Left forelimb (tissue), 1 donor: Measurements from ENCODE around the gene CDC42.

ENCODE experiments used
- DNase-seq: peaks from one replicate; pipeline ENCODE4 v3.0.0-alpha.2; 2018; ENCODE audit warnings: low spot score

Gene CDC42

GRCh38 chr1:22038036-22038435 is 14.5 kb upstream of the CDC42 start:
- DNase-seq: no peak

DNA sequence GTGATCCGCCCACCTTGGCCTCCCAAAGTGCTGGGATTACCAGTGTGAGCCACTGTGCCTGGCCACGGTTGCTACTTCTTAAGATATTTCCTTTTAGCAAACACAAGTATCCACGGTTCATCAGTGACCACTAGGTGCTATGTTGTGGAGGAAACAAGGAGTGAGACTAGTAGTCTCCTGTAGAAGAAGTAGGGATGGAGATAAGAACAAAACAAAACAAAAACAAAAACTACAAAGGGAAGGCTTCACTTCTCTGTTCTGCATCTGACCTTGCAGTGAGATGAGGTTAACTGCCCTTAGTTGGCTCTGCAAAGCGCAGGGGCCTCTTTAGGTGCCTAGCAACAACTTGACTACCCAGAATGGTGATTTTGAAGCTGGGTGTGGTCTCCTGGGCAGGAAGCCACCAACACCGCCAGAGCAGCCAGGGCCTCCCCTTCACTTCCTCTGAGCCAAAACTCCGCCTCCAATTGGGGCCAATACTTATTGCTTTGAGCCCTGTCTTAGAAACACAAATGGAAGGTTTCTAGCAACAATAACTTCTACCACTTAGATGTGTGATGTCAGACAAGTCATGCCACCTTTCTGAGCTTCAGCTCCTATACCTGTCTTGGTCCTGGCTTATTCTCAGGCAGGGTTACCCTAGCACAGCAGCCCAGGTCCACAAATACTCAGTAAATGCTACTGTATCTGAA is 12.8 kb upstream of the CDC42 start:
- peak; percentile 76 for DNase-seq

DNA sequence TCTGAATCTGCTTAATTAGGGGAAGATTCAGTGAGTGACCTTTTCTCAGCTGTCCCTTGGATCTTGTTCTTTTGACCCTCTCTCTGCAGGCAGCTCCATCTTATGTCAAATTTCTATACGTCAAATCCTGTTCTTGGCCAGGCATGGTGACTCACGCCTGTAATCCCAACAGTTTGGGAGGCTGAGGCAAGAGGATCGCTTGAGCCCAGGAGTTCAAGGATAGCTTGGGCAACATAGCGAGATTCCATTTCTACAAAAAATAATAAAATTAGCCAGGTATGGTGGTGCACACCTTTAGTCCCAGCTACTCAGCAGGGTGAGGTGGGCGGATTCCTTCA is 12.3 kb upstream of the CDC42 start:
- DNase-seq: no peak

DNA sequence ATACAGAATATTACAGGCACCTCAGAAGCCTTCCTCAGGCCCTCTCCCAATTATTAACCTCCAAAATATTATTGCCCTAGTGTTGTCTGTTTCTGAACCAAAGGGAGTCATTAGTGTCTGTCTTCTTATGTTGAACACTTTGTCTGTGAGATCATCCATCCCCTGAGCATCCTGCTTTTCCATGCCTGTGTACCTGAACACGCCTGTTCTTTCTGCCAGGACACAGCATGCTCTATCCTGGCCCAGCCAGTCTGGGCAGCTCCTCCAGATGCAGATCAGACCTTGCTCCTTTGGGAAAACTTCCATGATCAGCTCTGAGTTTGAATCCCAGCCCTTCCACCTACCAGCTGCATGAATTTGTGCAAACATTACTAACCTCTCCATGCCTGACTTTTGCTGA is 11.0 kb upstream of the CDC42 start:
- DNase-seq: no peak

DNA sequence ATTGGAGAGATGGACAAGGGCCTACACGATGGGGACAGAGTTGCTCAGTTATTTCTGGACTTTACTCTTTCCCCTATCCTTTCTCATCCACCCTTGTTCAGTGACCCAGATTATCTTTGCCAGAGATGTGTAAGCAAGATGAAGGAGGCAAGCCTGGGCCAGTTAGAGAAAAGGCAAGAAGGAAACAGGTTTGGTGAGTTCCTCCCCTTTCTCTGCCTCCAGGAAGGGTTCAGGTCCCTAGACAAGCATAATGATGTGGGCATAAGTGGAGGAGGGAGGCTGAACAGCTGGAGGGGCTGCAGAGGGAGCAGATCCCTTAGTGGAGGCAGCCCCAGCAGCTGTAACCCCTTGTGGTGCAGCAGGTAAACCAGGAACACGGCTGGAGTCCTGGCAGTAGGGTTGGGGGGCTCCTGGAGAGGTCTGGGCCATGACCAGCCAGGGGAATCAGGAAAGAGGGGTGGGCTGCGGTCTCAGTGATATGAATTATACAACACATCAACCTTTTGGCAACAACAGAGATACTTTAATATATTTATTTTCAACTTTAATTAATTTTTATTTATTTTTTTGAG is 9.2 kb upstream of the CDC42 start:
- no peak for DNase-seq

GRCh38 chr1:22044690-22045420 is 7.7 kb upstream of the CDC42 start:
- DNase-seq: no peak

DNA sequence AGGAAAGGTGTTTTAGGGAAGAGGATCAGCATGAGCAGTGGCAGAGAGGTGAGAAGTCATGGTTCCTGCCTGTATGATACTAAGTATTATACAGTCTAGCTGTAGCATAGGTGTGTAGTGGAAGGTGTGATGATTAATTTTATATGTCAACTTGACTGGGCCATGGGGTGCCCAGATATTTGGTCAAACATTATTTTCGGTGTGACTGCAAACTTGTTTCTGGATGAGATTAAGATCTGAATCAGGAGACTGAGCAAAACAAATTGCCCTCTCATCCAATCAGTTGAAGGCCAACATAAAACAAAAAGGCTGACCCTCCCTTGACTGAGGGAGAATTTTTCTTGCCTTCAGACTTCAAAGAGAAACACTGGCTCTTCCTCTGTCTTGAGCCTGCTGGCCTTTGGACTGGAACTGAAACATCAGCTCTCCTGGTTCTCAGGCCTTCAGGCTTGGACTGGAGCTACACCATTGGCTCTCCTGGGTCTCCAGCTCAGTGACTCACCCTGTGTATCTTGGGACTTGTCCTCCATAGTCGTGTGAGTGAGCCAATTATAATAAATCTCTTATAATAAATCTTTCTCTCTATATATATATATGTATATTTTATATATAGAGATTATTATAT is 6.8 kb upstream of the CDC42 start:
- DNase-seq: no peak

DNA sequence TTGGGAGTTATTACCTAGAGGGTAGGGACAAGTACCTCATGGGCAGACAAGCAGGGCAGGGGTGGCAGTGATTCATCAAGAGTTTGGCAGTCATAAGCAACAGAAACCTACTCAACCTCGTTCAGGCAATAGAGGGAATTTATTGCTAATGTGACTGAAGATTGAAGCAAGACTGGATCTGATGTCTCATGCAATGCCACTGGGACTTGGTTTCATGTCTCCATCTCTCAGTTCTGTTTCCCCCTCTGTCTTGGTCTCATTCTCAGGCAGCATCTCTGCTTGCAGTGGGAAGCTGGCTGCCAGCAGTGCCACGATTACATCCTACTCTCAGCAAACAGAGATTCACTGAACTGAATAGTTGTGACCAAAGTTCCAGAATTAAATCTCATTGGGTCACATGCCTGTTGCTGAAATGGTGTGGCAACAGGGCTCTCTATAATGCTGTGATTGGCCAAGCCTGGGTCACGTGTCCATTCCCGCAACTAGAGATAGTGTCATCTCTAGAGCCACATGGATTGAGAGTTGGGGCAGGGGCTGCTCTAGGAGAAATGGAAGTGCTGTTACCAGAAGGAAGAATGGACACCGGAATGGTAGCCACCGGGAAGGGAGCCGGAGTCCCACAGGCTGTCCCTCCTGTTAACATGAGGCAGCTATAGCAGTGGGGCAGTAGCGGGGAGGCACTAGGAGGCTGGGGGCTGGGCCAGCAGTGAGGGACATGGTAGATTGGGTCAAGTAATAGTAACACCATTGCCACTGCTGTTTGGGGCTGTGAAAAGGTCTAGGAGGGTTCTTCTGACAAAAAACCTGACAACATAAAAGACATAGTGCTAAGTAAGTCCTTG is 3.9 kb upstream of the CDC42 start:
- no peak for DNase-seq

GRCh38 chr1:22050330-22050729 is 2.2 kb upstream of the CDC42 start:
- no peak for DNase-seq

DNA sequence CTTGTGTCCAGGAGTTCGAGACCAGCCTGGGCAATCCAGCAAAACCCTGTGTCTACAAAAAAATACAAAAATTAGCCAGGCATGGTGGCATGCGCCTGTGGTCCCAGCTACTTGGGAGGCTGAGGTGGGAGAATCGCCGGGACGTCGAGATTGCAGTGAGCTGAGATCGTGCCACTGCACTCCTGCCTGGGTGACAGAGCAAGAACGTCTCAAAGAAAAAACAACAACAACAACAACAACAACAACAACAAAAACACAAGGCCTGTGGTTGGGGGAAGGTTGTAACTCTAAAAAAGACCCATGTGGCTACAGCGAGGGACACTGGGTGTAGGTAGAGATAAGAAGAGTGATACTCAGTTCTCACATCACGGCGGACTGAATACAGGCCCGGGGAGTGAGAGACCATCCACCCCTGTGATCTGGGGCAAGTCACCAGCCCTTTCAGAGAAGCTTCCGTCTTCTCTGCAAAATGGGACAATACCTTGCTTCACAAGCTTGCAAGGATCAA is 848 bp upstream of the CDC42 start:
- DNase-seq: no peak

- peak; percentile 85 for DNase-seq
These were observed 730 bp downstream of the CDC42 start for GRCh38 chr1:22053017-22053860.

DNA sequence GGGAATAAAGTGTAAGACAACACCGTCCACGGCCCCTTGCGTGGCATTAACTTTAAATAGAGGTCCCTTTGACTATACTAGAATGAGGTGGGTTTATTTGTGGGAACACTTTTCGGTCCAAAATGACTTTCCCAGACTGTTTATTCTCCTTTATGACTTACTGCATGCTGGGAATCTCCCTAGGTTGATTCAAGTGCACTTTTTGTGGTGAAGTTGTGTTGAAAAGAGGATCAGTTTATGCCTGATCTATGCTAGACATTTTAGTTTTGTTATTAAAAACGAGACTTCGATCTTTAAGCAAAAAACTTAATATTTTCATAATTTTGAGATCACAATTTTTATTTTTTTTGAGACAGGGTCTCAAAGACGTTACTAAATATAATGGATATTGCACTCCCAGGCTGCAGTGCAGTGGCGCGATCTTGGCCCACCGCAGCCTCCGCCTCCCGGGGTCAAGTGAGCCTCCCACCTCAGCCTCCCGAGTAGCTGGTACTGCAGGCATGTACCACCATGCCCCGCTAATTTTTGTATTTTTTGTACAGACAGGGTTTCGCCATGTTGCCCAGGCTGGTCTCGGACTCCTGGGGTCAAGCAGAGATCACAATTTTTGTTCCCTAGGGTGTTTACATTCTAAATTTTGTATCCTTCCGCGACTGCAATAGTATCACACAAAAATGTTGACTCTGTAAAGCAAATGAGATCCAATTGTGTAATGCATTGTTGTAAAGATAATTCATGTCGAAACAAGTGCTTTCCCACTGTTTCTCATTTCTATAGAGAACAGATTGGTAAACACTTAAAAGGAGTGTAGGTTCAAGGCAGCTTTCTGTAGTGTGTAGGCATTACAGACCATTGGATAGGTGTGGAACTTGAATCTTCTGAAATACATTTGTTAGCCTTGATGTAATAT is 1.6 kb downstream of the CDC42 start:
- DNase-seq: no peak

- DNase-seq: no peak
These were observed 3.0 kb downstream of the CDC42 start for GRCh38 chr1:22055463-22055862.

DNA sequence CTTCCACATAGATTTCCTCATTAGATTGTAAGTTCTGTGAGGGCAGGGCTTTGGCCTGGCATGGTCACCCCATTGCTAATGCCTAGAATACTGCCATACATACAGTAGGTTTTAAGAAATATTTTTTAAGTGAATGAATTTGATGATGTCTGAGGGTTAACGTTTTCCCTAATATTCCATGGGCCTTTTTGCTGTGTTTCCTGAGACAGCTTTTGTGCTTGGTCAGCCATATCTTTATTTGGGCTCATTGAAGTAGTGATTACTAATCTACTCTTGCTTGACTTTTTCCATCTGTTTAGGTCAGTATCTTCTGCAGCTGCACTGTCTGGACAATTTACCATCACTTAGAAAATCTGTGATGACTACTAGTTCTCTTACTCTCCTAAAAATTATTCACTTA is 3.5 kb downstream of the CDC42 start:
- no peak for DNase-seq

GRCh38 chr1:22056936-22057335 is 4.4 kb downstream of the CDC42 start:
- DNase-seq: no peak

DNA sequence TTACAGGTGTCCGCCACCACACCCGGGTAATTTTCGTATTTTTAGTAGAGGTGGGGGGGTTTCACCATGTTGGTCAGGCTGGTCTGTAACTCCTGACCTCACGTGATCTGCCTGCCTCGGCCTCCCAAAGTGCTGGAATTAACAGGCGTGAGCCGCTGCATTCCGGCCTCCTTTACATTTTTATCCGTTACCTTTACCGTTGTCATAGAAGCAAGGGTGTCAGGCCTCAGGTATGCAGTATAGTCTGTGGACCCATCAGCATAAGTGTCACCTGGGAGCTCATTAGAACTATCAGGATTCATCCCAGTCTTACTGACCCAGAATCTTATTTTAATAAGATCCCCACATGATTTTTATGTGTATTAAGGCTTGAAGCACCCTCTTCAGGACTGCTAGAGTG is 5.4 kb downstream of the CDC42 start:
- no peak for DNase-seq

DNA sequence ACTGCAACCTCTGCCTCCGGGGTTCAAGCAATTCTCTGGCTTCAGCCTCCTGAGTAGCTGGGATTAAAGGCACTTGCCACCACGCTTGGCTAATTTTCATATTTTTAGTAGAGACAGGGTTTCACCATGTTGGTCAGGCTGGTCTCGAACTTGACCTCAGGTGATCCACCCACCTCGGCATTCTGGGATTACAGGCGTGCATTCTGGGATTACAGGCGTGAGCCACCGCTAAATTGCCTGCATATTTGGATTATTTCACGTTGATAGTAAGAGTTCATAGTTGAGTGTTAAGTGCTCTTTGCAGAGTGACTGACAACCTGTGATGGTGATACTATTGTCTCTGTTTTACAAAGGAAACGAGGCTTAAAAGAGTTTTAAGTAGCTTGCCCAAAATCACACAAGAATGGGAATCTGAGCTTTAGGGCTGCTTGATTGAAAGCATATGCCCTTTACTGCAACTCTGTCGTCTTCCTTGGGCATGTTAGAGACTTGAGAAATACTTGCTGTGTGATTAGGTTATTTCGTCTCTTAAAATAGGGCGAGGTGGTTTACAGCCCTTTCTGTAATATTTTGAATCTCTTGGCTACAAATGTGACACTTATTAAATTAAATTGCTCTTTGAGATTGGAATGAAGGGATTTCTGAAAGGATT is 12.4 kb downstream of the CDC42 start:
- DNase-seq: no peak

DNA sequence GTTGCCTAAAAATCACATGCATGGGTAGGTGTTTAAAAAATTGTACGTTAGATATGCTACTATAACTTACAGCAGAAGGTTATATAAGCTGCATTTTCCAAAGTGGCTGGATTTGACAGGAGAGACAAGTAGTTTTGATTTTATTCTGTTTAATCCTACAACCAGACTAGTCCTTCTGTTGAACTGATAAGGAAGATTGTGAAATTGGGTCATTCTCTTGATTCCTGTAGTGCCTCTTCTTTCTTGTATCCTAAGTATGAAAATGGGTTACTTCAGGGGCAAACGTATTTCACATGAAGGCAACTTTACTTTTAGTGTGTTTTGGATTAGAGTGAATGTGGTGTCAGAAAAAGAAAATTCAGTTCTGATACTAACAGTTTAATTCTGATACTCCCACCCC is 19.0 kb downstream of the CDC42 start:
- no peak for DNase-seq

GRCh38 chr1:22074803-22075202 is 22.3 kb downstream of the CDC42 start:
- no peak for DNase-seq

DNA sequence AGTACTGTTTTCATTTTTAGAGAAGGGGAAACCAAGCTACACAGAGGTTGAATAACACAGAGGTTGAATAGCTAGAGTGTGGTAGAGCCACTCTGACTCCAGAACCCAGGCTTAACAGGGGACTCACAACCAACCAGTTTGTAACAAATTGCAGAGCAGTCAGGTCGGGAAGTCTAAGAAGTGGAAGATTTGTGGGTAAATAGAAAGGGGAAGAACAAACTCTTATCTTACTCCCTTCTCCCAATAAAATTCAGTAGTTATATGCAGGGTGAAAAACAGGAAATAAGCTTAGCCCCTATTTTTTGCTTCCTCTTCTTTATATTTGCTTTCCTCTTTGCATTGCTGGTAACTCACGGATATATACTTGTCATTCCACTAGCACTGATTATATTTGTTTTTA is 23.2 kb downstream of the CDC42 start:
- DNase-seq: no peak
